SK-MEL-5 (cell line): ENCODE data around the gene CD99L2. TPM values are rescaled to one million over a fixed set of nuclear protein-coding genes. Genes with fewer than 3 reads are reported as not detected.

Source experiments
- DNase-seq: peaks from one replicate; pipeline ENCODE4 v3.0.0-alpha.2; 2016; ENCODE audit warnings: low read depth, low spot score
- in situ Hi-C: cut with HindIII; loops from 2 replicates; pipeline ENCODE4 v1.10.0; 2016; ENCODE audit warnings: low sequenced_read_pairs, high pct_unique_total_duplicates, low pct_unique_long_range_greater_than_20kb
- total RNA-seq: library from RNA; depleted of rRNA; stranded (reverse); fragments of >200 nt; shearing (Covaris generic); gene quantifications from 2 replicates; pipeline ENCODE4 v1.2.3, GENCODE V29; 2014; rRNA removed

The CD99L2 gene
- total RNA-seq, 1 experiment from 2014 or later = 34.4 TPM

GRCh38 chrX:150762258-150763165 lies 136.0 kb downstream of the CD99L2 start:
- in situ Hi-C loops = no loop called here
- no peak for DNase-seq

- no peak for DNase-seq
- in situ Hi-C loops = no loop called here
Observed at GRCh38 chrX:150761819-150762216, 136.7 kb downstream of the CD99L2 start.

GRCh38 chrX:150761176-150761818 lies 137.2 kb downstream of the CD99L2 start:
- no peak for DNase-seq
- in situ Hi-C loops = no loop called here

GRCh38 chrX:150759568-150760416 lies 138.7 kb downstream of the CD99L2 start:
- in situ Hi-C loops = no loop called here
- DNase-seq = no peak

GRCh38 chrX:150757371-150757770 lies 141.1 kb downstream of the CD99L2 start:
- DNase-seq = no peak
- in situ Hi-C loops = no loop called here

GRCh38 chrX:150753968-150754367 lies 144.5 kb downstream of the CD99L2 start:
- no peak for DNase-seq
- in situ Hi-C loops = no loop called here

GRCh38 chrX:150753357-150753756 lies 145.1 kb downstream of the CD99L2 start:
- in situ Hi-C loops = no loop called here
- DNase-seq = no peak

GRCh38 chrX:150752124-150752523 lies 146.3 kb downstream of the CD99L2 start:
- in situ Hi-C loops = no loop called here

GRCh38 chrX:150736475-150736874 lies 162.0 kb downstream of the CD99L2 start:
- no peak for DNase-seq
- in situ Hi-C loops = no loop called here

More at GRCh38 chrX:150752124-150752523, 146.3 kb downstream of the CD99L2 start:
- DNase-seq = no peak

- in situ Hi-C loops = no loop called here
- no peak for DNase-seq
Observed at GRCh38 chrX:150731795-150732194, 166.7 kb downstream of the CD99L2 start.

- in situ Hi-C loops = no loop called here
- DNase-seq = no peak
Observed at GRCh38 chrX:150730719-150731118, 167.7 kb downstream of the CD99L2 start.

- DNase-seq = no peak
- in situ Hi-C loops = no loop called here
Observed at GRCh38 chrX:150729956-150730355, 168.5 kb downstream of the CD99L2 start.

- in situ Hi-C loops = no loop called here
- DNase-seq = no peak
Observed at GRCh38 chrX:150719621-150720020, 178.8 kb downstream of the CD99L2 start.

Other genes starting within 250 kb of the CD99L2 start
- 15.7 and 17.8 TPM in 2 replicates for gene MTMR1, start 205.3 kb downstream of the CD99L2 start, total RNA-seq
- 47.0 and 47.7 TPM in 2 replicates for gene HMGB3, start 84.7 kb upstream of the CD99L2 start, total RNA-seq